ENCODE measurements around the gene GOT2. TPM values are rescaled to one million over a fixed set of nuclear protein-coding genes. Genes with fewer than 3 reads are reported as not detected.
"Not testable (repeated sequence)": the region's sequence is repeated elsewhere in the genome, so short reads cannot be mapped to it uniquely, and the experiment has no call there.

Gene GOT2
- total and polyA plus RNA-seq, 7 donors, result 129 to 396 (median 238) TPM

DNA sequence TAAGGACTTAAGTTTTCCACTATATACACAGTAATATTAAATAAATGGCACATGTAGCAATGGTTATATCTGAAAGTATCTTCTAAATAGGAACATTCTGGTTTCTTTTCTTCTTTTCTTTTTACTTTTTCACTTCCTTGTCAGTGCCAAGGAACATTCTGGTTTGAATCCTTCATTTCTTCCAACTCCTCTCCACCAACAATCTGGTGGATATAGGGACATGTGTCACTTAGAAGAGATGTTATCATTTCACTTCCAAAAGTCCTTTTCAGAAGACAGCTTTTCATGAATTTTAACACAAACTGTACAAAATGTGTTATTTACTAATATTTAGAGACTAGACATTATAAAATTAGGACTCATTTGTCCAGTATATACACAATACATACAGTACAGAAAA is 7.9 kb upstream of the GOT2 start:
- Histone ChIP-seq H3K9me3 (no peaks in the 10 kb centered on the region), H3K36me3 (ENCODE audit: insufficient read depth in 1 of 2, low read depth in 1 of 2) (no peaks in the 10 kb centered on the region), H3K27me3 (ENCODE audit: insufficient read depth in 3 of 3, low read length in 2 of 3) (no peaks in the 10 kb centered on the region), H3K4me3 (no peak overlapping the region), H3K4me1 (no peaks in the 10 kb centered on the region), H3K27ac (no peak overlapping the region)
- TF ChIP-seq, protein P1, sequence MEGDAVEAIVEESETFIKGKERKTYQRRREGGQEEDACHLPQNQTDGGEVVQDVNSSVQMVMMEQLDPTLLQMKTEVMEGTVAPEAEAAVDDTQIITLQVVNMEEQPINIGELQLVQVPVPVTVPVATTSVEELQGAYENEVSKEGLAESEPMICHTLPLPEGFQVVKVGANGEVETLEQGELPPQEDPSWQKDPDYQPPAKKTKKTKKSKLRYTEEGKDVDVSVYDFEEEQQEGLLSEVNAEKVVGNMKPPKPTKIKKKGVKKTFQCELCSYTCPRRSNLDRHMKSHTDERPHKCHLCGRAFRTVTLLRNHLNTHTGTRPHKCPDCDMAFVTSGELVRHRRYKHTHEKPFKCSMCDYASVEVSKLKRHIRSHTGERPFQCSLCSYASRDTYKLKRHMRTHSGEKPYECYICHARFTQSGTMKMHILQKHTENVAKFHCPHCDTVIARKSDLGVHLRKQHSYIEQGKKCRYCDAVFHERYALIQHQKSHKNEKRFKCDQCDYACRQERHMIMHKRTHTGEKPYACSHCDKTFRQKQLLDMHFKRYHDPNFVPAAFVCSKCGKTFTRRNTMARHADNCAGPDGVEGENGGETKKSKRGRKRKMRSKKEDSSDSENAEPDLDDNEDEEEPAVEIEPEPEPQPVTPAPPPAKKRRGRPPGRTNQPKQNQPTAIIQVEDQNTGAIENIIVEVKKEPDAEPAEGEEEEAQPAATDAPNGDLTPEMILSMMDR (IDR thresholded peaks at IDR 0.05), result no peak
- ATAC-seq (no peak), DNase-seq (no peak)
- intact Hi-C loops (cut with DNase I), result no loop called here

DNA sequence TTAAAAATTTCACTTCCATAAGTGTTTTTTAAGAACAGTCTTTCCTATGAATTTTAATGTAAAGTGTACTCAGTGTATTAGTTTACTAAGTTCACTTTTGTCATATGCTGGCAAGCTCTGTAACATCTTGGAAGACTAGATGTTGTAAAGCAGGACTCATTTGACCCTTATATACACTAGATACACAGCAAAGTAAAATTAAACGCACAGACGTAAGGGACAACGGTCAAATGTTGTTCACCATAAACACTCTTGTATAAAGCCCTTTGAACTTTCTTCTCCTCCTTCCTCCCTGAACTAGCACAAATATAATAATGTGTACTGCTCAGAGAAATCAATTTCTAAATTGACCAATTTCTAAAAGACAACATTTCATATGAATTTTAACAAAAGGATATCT is 7.0 kb upstream of the GOT2 start:
- Histone ChIP-seq H3K9me3 (no peaks in the 10 kb centered on the region), H3K4me1 (no peaks in the 10 kb centered on the region), H3K27me3 (ENCODE audit: insufficient read depth in 3 of 3, low read length in 2 of 3) (no peaks in the 10 kb centered on the region), H3K27ac (no peak overlapping the region), H3K36me3 (ENCODE audit: insufficient read depth in 1 of 2, low read depth in 1 of 2) (no peaks in the 10 kb centered on the region), H3K4me3 (no peak overlapping the region)
- TF ChIP-seq, protein P1 (IDR thresholded peaks at IDR 0.05), result no peak
- 85 to 91% (median 89%) methylated on average over 3 of the region's 3 CpGs for WGBS, 3 donors
- ATAC-seq (no peak), DNase-seq (no peak)
- intact Hi-C loops (cut with DNase I), result no loop called here

DNA sequence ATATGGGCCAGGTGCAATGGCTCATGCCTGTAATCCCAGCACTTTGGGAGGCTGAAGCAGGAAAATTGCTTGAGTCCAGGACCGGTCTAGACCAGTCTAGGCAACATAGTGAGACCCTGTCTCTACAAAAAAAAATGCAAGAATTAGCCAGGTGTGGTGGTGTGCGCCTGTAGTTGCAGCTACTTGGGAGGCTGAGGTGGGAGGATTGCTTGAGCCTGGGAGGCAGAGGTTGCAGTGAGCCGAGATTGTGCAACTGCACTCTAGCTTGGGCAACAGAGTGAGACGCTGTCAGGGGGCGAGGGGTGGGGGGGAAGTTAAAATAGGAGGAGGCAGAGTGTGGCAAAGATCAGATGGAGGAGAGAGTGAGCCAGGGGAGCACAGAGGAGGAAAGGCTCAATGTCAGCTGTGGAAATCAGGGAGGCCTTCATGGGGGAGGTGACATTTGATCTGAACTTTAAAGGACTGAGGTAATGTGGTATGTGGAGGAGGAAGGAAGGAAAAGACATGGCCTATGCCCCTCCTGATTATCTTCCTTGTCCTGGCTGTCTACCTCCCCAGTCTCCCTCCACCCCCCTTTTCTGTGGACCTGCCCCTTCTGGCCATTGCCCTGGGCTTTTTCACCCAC is 4.7 kb upstream of the GOT2 start:
- Histone ChIP-seq H3K27me3 (ENCODE audit: insufficient read depth in 3 of 3, low read length in 2 of 3) (no peaks in the 10 kb centered on the region), H3K4me3 (no peak overlapping the region), H3K4me1 (peaks cover 7% of the 10 kb centered on the region), H3K27ac (no peak overlapping the region), H3K9me3 (no peaks in the 10 kb centered on the region), H3K36me3 (ENCODE audit: insufficient read depth in 1 of 2, low read depth in 1 of 2) (no peaks in the 10 kb centered on the region)
- intact Hi-C loops (cut with DNase I), result loop anchor here in 1 of 2 donors (10.0 kb wide), 1 partner anchor 224 kb away; the partner anchor contains the start of gene SETD6
- DNase-seq (no peak), ATAC-seq (no peak)
- TF ChIP-seq, protein P1 (IDR thresholded peaks at IDR 0.05), result no peak
- WGBS, 3 donors, result 83 to 88% (median 83%) methylated on average over 5 of the region's 5 CpGs

DNA sequence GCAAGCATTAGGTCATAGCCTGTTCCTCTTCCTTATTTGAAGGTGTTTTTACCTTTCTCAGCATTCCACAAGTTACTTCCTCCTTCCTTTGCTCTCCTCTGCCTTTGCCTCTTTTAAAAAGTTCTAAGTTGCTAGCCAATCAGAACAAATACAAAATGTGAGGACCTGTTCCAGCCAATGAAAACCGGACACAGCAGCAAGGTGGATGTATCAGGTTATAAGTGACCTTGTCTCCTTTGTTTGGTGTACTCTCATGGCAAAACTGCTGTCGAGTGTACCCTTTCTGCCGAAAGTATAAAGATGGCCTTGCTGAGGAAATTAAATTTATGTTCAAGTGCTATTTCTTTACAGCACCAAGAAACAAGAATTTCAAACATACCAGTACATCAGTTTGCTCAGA is 2.2 kb upstream of the GOT2 start:
- not testable (repeated sequence) for H3K9me3 ChIP-seq; H3K4me3 ChIP-seq; H3K27ac ChIP-seq; ATAC-seq; H3K27me3 ChIP-seq (ENCODE audit: insufficient read depth in 3 of 3, low read length in 2 of 3); H3K36me3 ChIP-seq (ENCODE audit: insufficient read depth in 1 of 2, low read depth in 1 of 2); DNase-seq
- WGBS, 3 donors, result 82 to 88% (median 84%) methylated on average over 3 of the region's 3 CpGs
- H3K4me1 ChIP-seq, result peaks cover 24% of the 10 kb centered on the region
- intact Hi-C loops (cut with DNase I), result loop anchor here in 1 of 2 donors (10.0 kb wide), 1 partner anchor 222 kb away; the partner anchor contains the start of gene SETD6

DNA sequence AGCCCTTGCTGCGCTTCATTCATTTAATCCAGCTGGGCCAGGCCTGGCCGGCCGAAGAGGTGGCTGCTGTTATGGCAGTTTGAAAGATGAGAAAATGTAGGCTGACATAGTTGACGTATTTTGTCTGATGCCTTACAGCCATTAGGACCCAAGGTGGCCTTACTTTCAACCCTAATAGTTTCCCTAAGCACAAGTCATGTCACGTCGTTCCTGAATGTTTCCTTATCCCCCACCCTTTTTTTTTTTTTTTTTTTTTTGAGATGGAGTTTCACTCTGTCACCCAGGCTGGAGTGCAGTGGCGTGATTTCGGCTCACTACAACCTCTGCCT is 307 bp upstream of the GOT2 start:
- no peak for DNase-seq
- Histone ChIP-seq H3K36me3 (ENCODE audit: insufficient read depth in 1 of 2, low read depth in 1 of 2) (peaks cover 0 to 2% of the 10 kb centered on the region in 2 donors), H3K9me3 (no peaks in the 10 kb centered on the region), H3K4me1 (peaks cover 39% of the 10 kb centered on the region), H3K27me3 (ENCODE audit: insufficient read depth in 3 of 3, low read length in 2 of 3) (no peaks in the 10 kb centered on the region), H3K27ac (peak overlapping the region; percentile 85), H3K4me3 (peak overlapping the region; percentile 93)
- 24 to 29% (median 26%) methylated on average over 8 of the region's 8 CpGs for WGBS, 3 donors
- intact Hi-C loops (cut with DNase I), result loop anchor here in 1 of 2 donors (10.0 kb wide), 1 partner anchor 220 kb away; the partner anchor contains the start of gene SETD6
- TF ChIP-seq, protein P1 (IDR thresholded peaks at IDR 0.05), result no peak
- no peak for ATAC-seq

Data from psoas muscle (tissue), 8 donors.